IMR-90 (cell line): ENCODE data around the gene SPRR2G. TPM values are rescaled to one million over a fixed set of nuclear protein-coding genes. Genes with fewer than 3 reads are reported as not detected.

ENCODE experiments used
- ATAC-seq: fragments of 200-7000 bp; cut with Tn5 transposase; 2 replicates; pipeline ENCODE4 v1.9.1; 2020; ENCODE audit warnings: low read depth, mild to moderate bottlenecking, moderate library complexity
- BruUV-seq: library from RNA; stranded (reverse); fragments of 400-500 nt; replicated peaks from 2 replicates; lab custom pipeline; 2021; lab: Mats Ljungman, UMichigan
- CTCF ChIA-PET: fragments of 300-600 bp; formaldehyde crosslinking; extraction: SDS; loops from one replicate; lab custom pipeline; 2021; ENCODE audit warnings: antibody characterized with exemption; lab: Yijun Ruan, JAX
- POLR2A ChIA-PET: fragments of 300-600 bp; sonication (Branson Sonifier 250); formaldehyde crosslinking; loops from one replicate; lab custom pipeline; 2022; ENCODE audit warnings: antibody characterized with exemption; ENCODE audit not compliant: unreplicated experiment; lab: Charles Lee
- DNase-seq: peaks from one replicate; pipeline ENCODE4 v3.0.0; 2013
- H2AFZ ChIP-seq: replicated peaks from 2 replicates; pipeline ENCODE3; 2013; ENCODE audit warnings: low read length, mild to moderate bottlenecking; ENCODE audit not compliant: poor library complexity
- H2AK5ac ChIP-seq: 2 replicates; pipeline ENCODE4 v1.6.1; 2013; ENCODE audit warnings: low read depth, low read length, inconsistent platforms
- H2AK9ac ChIP-seq: replicated peaks from 2 replicates; pipeline ENCODE3; 2013; ENCODE audit warnings: mild to moderate bottlenecking, low read depth, low read length, moderate library complexity; ENCODE audit not compliant: poor library complexity
- H2BK120ac ChIP-seq: 2 replicates; pipeline ENCODE4 v1.6.1; 2013; ENCODE audit warnings: low read depth, low read length, inconsistent platforms
- H2BK15ac ChIP-seq: 3 replicates; pipeline ENCODE4 v1.6.1; 2013; ENCODE audit warnings: low read depth, low read length, inconsistent platforms
- H2BK20ac ChIP-seq: 2 replicates; pipeline ENCODE4 v1.6.1; 2013; ENCODE audit warnings: low read depth, mild to moderate bottlenecking, inconsistent platforms, low read length, moderate library complexity
- H2BK5ac ChIP-seq: 2 replicates; pipeline ENCODE4 v1.6.1; 2013; ENCODE audit warnings: mild to moderate bottlenecking, low read depth, low read length, inconsistent platforms; ENCODE audit not compliant: poor library complexity, severe bottlenecking
- H3K14ac ChIP-seq: replicated peaks from 2 replicates; pipeline ENCODE4 v1.6.1; 2013; ENCODE audit warnings: low read depth, low read length, inconsistent platforms
- H3K18ac ChIP-seq: 2 replicates; pipeline ENCODE4 v1.6.1; 2013; ENCODE audit warnings: low read depth, low read length, control low read depth
- H3K23ac ChIP-seq: 2 replicates; pipeline ENCODE4 v1.6.1; 2013; ENCODE audit warnings: low read depth, low read length, inconsistent platforms
- H3K27ac ChIP-seq: 2 replicates; pipeline ENCODE4 v1.5.1; 2013; ENCODE audit warnings: mild to moderate bottlenecking, control low read depth, low read length; ENCODE audit not compliant: insufficient read depth
- H3K27me3 ChIP-seq: 2 replicates; pipeline ENCODE4 v1.6.1; 2013; ENCODE audit warnings: low read length; ENCODE audit not compliant: control insufficient read depth, insufficient read depth
- H3K36me3 ChIP-seq: 2 replicates; pipeline ENCODE4 v1.6.1; 2013; ENCODE audit warnings: low read length, mixed read lengths; ENCODE audit not compliant: control insufficient read depth, insufficient read depth
- H3K4ac ChIP-seq: 2 replicates; pipeline ENCODE4 v1.6.1; 2013; ENCODE audit warnings: low read depth, low read length, inconsistent platforms
- H3K4me1 ChIP-seq: 2 replicates; pipeline ENCODE4 v1.6.1; 2013; ENCODE audit warnings: low read length, mixed read lengths; ENCODE audit not compliant: control insufficient read depth, insufficient read depth
- H3K4me2 ChIP-seq: 2 replicates; pipeline ENCODE4 v1.6.1; 2013; ENCODE audit warnings: low read depth, mild to moderate bottlenecking, control low read depth, low read length, moderate library complexity
- H3K4me3 ChIP-seq: 2 replicates; pipeline ENCODE4 v1.5.1; 2013; ENCODE audit warnings: low read depth, mild to moderate bottlenecking, control low read depth, low read length, moderate library complexity; ENCODE audit not compliant: insufficient read depth
- H3K56ac ChIP-seq: 2 replicates; pipeline ENCODE4 v1.6.1; 2013; ENCODE audit warnings: low read length, inconsistent platforms; ENCODE audit not compliant: insufficient read depth; ENCODE audit errors: extremely low read depth
- H3K79me1 ChIP-seq, 2 experiments: 2 replicates each; pipeline ENCODE4 v1.6.1; 2013; ENCODE audit warnings: low read length in 2 of 2, inconsistent platforms in 1 of 2, low read depth in 1 of 2
- H3K9ac ChIP-seq: 2 replicates; pipeline ENCODE4 v1.6.1; 2013; ENCODE audit warnings: low read depth, low read length, control low read depth
- H3K9me1 ChIP-seq: 2 replicates; pipeline ENCODE4 v1.6.1; 2013; ENCODE audit warnings: low read length, inconsistent platforms; ENCODE audit not compliant: insufficient read depth
- H3K9me3 ChIP-seq: 2 replicates; pipeline ENCODE4 v1.6.1; 2013; ENCODE audit warnings: low read length; ENCODE audit not compliant: control insufficient read depth, insufficient read depth
- H4K20me1 ChIP-seq: 2 replicates; pipeline ENCODE4 v1.6.1; 2013; ENCODE audit warnings: low read length, inconsistent platforms; ENCODE audit not compliant: insufficient read depth
- H4K5ac ChIP-seq: 2 replicates; pipeline ENCODE4 v1.6.1; 2013; ENCODE audit warnings: mild to moderate bottlenecking, low read depth, low read length, control low read depth
- H4K8ac ChIP-seq, 2 experiments: 2 replicates each; pipeline ENCODE4 v1.6.1; 2013; ENCODE audit warnings: low read depth in 2 of 2, low read length in 2 of 2, control low read depth in 1 of 2, inconsistent platforms in 1 of 2
- H4K91ac ChIP-seq: 2 replicates; pipeline ENCODE4 v1.6.1; 2013; ENCODE audit warnings: low read depth, low read length, inconsistent platforms; ENCODE audit not compliant: insufficient read depth
- BHLHE40 ChIP-seq: fragments of 150-350 bp; IDR thresholded peaks from 2 replicates; pipeline ENCODE4 v1.6.1; 2016; ENCODE audit warnings: mild to moderate bottlenecking, low read depth, low read length
- CEBPB ChIP-seq: IDR thresholded peaks from 2 replicates; pipeline ENCODE4 v1.6.1; 2012; ENCODE audit warnings: low read depth, low read length, improper control_type of control experiment
- CHD1 ChIP-seq: IDR thresholded peaks from 2 replicates; pipeline ENCODE4 v1.6.1; 2012; ENCODE audit warnings: low read depth, low read length, improper control_type of control experiment
- MAFK ChIP-seq: IDR thresholded peaks from 2 replicates; pipeline ENCODE4 v1.6.1; 2012; ENCODE audit warnings: low read depth, low read length, improper control_type of control experiment
- MXI1 ChIP-seq: IDR thresholded peaks from 2 replicates; pipeline ENCODE4 v1.6.1; 2012; ENCODE audit warnings: low read depth, mild to moderate bottlenecking, low read length, moderate library complexity, borderline replicate concordance
- NFE2L2 ChIP-seq: fragments of 150-350 bp; IDR thresholded peaks from 2 replicates; pipeline ENCODE4 v1.6.1; 2016; ENCODE audit warnings: low read depth, mild to moderate bottlenecking, low read length
- POLR2A ChIP-seq: IDR thresholded peaks from 2 replicates; pipeline ENCODE4 v1.6.1; 2012; ENCODE audit warnings: mild to moderate bottlenecking, low read depth, low read length
- RAD21 ChIP-seq: IDR thresholded peaks from 2 replicates; pipeline ENCODE4 v1.6.1; 2012; ENCODE audit warnings: low read length, improper control_type of control experiment
- RCOR1 ChIP-seq: IDR thresholded peaks from 2 replicates; pipeline ENCODE4 v1.6.1; 2012; ENCODE audit warnings: mild to moderate bottlenecking, low read length, improper control_type of control experiment; ENCODE audit not compliant: insufficient replicate concordance
- WGBS, 2 experiments: methylation state at CpG; one replicate each; pipeline versions ENCODE4 v1.1.5 to v1.1.7; 2013; ENCODE audit warnings: missing lambda C conversion rate in 2 of 2; ENCODE audit not compliant: insufficient read length in 1 of 2; ENCODE audit errors: extremely low coverage in 2 of 2; 5-methylcytosine and 5-hydroxymethylcytosine counted together
- dilution Hi-C: fragments of 300-500 bp; cut with HindIII; formaldehyde crosslinking; loops from one replicate; pipeline ENCODE4 v1.14.3; 2018; ENCODE audit warnings: low sequenced_read_pairs; ENCODE audit not compliant: unreplicated experiment
- in situ Hi-C: fragments of 300-500 bp; cut with MboI; formaldehyde crosslinking; loops from 3 replicates; pipeline ENCODE4 v1.14.3; 2019; ENCODE audit warnings: low sequenced_read_pairs, inconsistent platforms, mixed read lengths
- intact Hi-C: fragments of 100-400 bp; cut with micrococcal nuclease; formaldehyde crosslinking; loops from 2 replicates; pipeline ENCODE4 v1.10.0; 2022
- polyA plus RNA-seq, 3 experiments: library from polyadenylated mRNA; depleted of rRNA; stranded (reverse); fragments of >200 nt; gene quantifications; 2 replicates each; pipeline ENCODE4 v1.2.3, GENCODE V29; 2012; ENCODE audit warnings: low replicate concordance in 1 of 3
- total RNA-seq: library from RNA; depleted of rRNA; stranded (reverse); fragments of >200 nt; gene quantifications from 2 replicates; pipeline ENCODE4 v1.2.3, GENCODE V29; 2012
- TF ChIP-seq, protein P1 (sequence below): fragments of 150-350 bp; IDR thresholded peaks from 2 replicates; pipeline ENCODE4 v1.6.1; 2017; ENCODE audit warnings: mild to moderate bottlenecking, antibody characterized with exemption, low read length, low read depth
- TF ChIP-seq, protein P2 (sequence below): fragments of 150-350 bp; IDR thresholded peaks from 2 replicates; pipeline ENCODE4 v1.6.1; 2016; ENCODE audit warnings: low read depth, mild to moderate bottlenecking, low read length, moderate library complexity, borderline replicate concordance
- TF ChIP-seq, protein P3 (sequence below): conservative IDR thresholded peaks from 2 replicates; pipeline ENCODE4 v1.5.1; 2012; ENCODE audit warnings: mild to moderate bottlenecking, low read depth, low read length, improper control_type of control experiment

Gene SPRR2G
- total and polyA plus RNA-seq, 2 of the 4 experiments (the other 2 are of a cell fraction) = not detected

DNA sequence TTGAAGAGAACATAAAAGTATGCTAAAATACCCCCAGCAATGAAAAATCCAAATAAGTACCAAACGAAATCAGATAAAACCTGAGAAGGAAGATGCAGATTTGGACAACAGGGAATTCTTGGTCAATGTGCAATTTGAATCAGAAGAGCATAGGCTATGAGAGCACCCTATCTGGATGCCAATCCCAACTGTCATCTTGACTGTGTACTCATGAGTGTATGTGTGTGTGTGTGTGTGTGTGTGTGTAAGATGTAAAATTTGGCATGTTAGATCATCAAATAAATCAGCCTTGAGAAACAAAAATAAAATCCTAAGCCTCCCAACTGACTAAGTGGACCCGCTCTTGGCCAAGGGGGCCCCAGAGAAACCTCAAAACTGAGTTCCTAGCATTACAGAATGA is 18.0 kb upstream of the SPRR2G start:
- H3K9ac ChIP-seq = no peak overlapping the region
- DNase-seq (no peak), ATAC-seq (no peak)
- no peak overlapping the region for H3K18ac ChIP-seq
- H2BK15ac ChIP-seq = no peak overlapping the region
- CTCF ChIA-PET = no interaction called here
- POLR2A ChIA-PET = no interaction called here
- H2BK5ac ChIP-seq = no peak overlapping the region
- no peak overlapping the region for H2AFZ ChIP-seq
- H3K4me2 ChIP-seq = no peak overlapping the region
- H4K91ac ChIP-seq = no peak overlapping the region
- H4K20me1 ChIP-seq = no peaks in the 10 kb centered on the region
- no peak overlapping the region for H2AK5ac ChIP-seq
- intact Hi-C loops (no loop called here), dilution Hi-C loops (no loop called here), in situ Hi-C loops (no loop called here)
- H3K9me3 ChIP-seq = no peaks in the 10 kb centered on the region
- no peak overlapping the region for H3K14ac ChIP-seq
- TF ChIP-seq POLR2A (no peak), BHLHE40 (no peak), RCOR1 (no peak), CEBPB (no peak), MAFK (no peak), MXI1 (no peak), RAD21 (no peak), NFE2L2 (no peak), CHD1 (no peak)
- TF ChIP-seq, protein P1, sequence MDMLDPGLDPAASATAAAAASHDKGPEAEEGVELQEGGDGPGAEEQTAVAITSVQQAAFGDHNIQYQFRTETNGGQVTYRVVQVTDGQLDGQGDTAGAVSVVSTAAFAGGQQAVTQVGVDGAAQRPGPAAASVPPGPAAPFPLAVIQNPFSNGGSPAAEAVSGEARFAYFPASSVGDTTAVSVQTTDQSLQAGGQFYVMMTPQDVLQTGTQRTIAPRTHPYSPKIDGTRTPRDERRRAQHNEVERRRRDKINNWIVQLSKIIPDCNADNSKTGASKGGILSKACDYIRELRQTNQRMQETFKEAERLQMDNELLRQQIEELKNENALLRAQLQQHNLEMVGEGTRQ = no peak
- TF ChIP-seq, protein P2, sequence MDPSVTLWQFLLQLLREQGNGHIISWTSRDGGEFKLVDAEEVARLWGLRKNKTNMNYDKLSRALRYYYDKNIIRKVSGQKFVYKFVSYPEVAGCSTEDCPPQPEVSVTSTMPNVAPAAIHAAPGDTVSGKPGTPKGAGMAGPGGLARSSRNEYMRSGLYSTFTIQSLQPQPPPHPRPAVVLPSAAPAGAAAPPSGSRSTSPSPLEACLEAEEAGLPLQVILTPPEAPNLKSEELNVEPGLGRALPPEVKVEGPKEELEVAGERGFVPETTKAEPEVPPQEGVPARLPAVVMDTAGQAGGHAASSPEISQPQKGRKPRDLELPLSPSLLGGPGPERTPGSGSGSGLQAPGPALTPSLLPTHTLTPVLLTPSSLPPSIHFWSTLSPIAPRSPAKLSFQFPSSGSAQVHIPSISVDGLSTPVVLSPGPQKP = no peak
- TF ChIP-seq, protein P3, sequence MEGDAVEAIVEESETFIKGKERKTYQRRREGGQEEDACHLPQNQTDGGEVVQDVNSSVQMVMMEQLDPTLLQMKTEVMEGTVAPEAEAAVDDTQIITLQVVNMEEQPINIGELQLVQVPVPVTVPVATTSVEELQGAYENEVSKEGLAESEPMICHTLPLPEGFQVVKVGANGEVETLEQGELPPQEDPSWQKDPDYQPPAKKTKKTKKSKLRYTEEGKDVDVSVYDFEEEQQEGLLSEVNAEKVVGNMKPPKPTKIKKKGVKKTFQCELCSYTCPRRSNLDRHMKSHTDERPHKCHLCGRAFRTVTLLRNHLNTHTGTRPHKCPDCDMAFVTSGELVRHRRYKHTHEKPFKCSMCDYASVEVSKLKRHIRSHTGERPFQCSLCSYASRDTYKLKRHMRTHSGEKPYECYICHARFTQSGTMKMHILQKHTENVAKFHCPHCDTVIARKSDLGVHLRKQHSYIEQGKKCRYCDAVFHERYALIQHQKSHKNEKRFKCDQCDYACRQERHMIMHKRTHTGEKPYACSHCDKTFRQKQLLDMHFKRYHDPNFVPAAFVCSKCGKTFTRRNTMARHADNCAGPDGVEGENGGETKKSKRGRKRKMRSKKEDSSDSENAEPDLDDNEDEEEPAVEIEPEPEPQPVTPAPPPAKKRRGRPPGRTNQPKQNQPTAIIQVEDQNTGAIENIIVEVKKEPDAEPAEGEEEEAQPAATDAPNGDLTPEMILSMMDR = no peak
- no CpG with 5 or more reads among the region's 2 CpGs for WGBS, 2 experiments
- H3K4me1 ChIP-seq = no peaks in the 10 kb centered on the region
- no TSS peak for BruUV-seq
- no peaks in the 10 kb centered on the region for H3K36me3 ChIP-seq
- no peak overlapping the region for H2BK20ac ChIP-seq
- no peak overlapping the region for H2AK9ac ChIP-seq
- no peak overlapping the region for H4K8ac ChIP-seq
- no peaks in the 10 kb centered on the region for H3K27me3 ChIP-seq
- H3K4me3 ChIP-seq = no peak overlapping the region
- no peak overlapping the region for H3K23ac ChIP-seq
- H3K4ac ChIP-seq = no peak overlapping the region
- no peak overlapping the region for H2BK120ac ChIP-seq
- no peak overlapping the region for H3K27ac ChIP-seq
- H3K79me1 ChIP-seq = no peaks in the 10 kb centered on the region
- H4K5ac ChIP-seq = no peak overlapping the region
- H3K56ac ChIP-seq = no peak overlapping the region
- H3K9me1 ChIP-seq = no peaks in the 10 kb centered on the region
